Nephron (organoid): ENCODE results near the gene MAP3K3.

Source experiments
- H3K27ac Mint-ChIP-seq, 3 experiments: 2 replicates each; pipeline ENCODE4 v1.8.0; 2020; ENCODE audit warnings: mixed read lengths in 3 of 3, mild to moderate bottlenecking in 2 of 3, moderate library complexity in 1 of 3
- H3K27me3 Mint-ChIP-seq: 2 replicates; pipeline ENCODE4 v1.8.0; 2021; ENCODE audit warnings: low read depth, mild to moderate bottlenecking, moderate library complexity, mixed read lengths
- H3K36me3 Mint-ChIP-seq: 2 replicates; pipeline ENCODE4 v1.8.0; 2020; ENCODE audit warnings: low read depth, mixed read lengths
- H3K4me1 Mint-ChIP-seq: 2 replicates; pipeline ENCODE4 v1.8.0; 2020; ENCODE audit warnings: mixed read lengths
- H3K4me3 Mint-ChIP-seq, 3 experiments: 2 replicates each; pipeline ENCODE4 v1.8.0; 2020; ENCODE audit warnings: mild to moderate bottlenecking in 3 of 3, mixed read lengths in 3 of 3, moderate library complexity in 2 of 3
- H3K9me3 Mint-ChIP-seq: 2 replicates; pipeline ENCODE4 v1.8.0; 2020; ENCODE audit warnings: mixed read lengths
- TF ChIP-seq, protein P1 (sequence below), 3 experiments: fragments of 200-600 bp; sonication (generic); IDR thresholded peaks; one replicate each; pipeline ENCODE4 v1.5.0; 2021; ENCODE audit warnings: antibody characterized with exemption in 3 of 3; ENCODE audit not compliant: unreplicated experiment in 3 of 3

The MAP3K3 gene

DNA sequence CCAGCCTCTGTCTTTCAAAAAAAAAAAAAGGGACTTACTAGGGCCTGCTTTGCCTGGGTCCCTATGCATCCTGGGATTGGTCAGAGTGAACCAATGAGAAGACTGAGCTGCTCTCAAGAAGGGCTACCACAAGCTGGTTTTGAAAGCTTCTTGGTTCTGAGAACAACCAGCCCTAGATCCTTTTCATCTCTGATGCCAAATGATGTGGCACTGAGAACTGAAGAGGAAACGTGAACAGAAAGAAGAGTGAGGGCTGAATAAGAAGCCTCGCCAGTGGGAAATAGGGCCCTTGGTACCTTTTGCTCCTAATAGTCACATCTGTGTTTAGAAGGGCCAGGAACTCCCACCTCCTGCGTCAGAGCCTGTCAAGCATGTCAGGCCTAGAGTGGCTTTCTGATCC is 10.9 kb upstream of the MAP3K3 start:
- Mint-ChIP-seq H3K4me3 (no peak overlapping the region), H3K27me3 (no peaks in the 10 kb centered on the region), H3K9me3 (no peaks in the 10 kb centered on the region), H3K36me3 (peaks cover 24% of the 10 kb centered on the region), H3K27ac (no peak overlapping the region), H3K4me1 (no peaks in the 10 kb centered on the region)
- TF ChIP-seq, protein P1, sequence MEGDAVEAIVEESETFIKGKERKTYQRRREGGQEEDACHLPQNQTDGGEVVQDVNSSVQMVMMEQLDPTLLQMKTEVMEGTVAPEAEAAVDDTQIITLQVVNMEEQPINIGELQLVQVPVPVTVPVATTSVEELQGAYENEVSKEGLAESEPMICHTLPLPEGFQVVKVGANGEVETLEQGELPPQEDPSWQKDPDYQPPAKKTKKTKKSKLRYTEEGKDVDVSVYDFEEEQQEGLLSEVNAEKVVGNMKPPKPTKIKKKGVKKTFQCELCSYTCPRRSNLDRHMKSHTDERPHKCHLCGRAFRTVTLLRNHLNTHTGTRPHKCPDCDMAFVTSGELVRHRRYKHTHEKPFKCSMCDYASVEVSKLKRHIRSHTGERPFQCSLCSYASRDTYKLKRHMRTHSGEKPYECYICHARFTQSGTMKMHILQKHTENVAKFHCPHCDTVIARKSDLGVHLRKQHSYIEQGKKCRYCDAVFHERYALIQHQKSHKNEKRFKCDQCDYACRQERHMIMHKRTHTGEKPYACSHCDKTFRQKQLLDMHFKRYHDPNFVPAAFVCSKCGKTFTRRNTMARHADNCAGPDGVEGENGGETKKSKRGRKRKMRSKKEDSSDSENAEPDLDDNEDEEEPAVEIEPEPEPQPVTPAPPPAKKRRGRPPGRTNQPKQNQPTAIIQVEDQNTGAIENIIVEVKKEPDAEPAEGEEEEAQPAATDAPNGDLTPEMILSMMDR (IDR thresholded peaks at IDR 0.05; ENCODE audit: unreplicated experiment in 3 of 3) = no peak

DNA sequence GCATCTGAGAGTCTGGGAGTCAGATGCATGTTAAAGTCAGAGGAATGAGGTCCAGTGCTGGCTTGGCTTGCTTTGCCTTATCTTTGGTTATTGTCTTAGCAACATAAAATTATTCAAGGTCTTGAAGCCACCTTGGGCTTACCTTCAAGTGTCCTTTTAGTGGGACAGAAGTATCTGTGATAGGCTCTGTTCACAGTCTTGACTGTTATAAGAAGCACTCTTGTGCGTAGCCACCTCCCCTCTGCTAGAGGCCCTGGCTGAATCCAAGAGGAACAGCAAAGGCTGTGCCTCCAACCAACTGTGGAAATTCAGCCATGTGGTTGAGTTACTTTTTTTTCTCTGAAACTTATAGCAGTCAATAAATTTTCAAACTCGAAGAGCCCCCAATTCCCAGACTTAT is 8.6 kb upstream of the MAP3K3 start:
- Mint-ChIP-seq H3K9me3 (no peaks in the 10 kb centered on the region), H3K27me3 (no peaks in the 10 kb centered on the region), H3K27ac (no peak overlapping the region), H3K4me1 (no peaks in the 10 kb centered on the region), H3K4me3 (no peak overlapping the region), H3K36me3 (peaks cover 12% of the 10 kb centered on the region)
- TF ChIP-seq, protein P1 (IDR thresholded peaks at IDR 0.05; ENCODE audit: unreplicated experiment in 3 of 3) = no peak

- Mint-ChIP-seq H3K36me3 (no peaks in the 10 kb centered on the region), H3K4me1 (peaks cover 19% of the 10 kb centered on the region), H3K4me3 (peak overlapping the region; percentile 86 to 91 (median 91)), H3K27ac (peak overlapping the region; percentile 5 to 64 (median 64)), H3K27me3 (no peaks in the 10 kb centered on the region), H3K9me3 (no peaks in the 10 kb centered on the region)
- TF ChIP-seq, protein P1 (IDR thresholded peaks at IDR 0.05; ENCODE audit: unreplicated experiment in 3 of 3) = no peak
Measured at GRCh38 chr17:63621229-63621683, 961 bp upstream of the MAP3K3 start.

DNA sequence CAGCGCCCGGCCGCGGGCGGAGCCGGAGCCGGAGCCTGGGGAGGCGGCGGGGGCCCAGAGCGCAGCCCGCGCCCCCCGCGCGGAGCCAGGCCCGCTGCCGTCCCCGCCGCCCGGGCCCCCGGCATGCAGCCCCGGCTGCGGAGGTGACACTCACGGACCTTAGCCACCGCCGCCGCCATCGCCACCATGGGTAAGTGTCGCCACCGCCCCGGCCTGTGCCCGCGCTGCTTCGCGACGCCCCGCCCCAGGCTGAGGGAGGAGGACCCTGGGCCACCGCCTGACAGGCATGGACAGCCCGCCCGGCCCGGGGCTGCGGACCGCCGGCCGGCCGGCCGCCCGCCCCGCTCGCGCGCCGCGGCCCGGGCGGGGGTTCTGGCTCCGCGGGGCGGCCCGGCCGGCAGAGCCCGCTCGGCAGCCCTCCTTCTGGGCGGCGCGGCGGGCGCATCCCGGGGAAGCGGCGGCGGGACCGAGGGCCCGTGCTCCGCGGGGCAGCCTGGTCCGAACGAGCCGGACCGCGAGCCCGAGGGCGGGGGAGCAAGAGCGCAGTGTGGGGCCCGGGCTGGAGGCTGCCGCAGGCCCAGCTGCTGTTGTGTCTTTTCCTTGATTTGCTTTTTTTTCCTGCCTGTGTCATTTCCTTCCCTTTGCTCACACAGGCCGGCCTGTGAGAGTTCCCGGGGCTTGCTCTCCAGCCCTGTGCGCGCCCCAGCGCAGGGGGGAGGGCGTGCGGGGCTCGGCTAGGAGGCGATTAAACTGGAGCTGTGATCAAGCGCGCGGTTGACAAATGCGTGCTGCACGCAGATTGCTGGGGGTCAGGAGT is 565 bp downstream of the MAP3K3 start:
- Mint-ChIP-seq H3K27ac (peak overlapping the region; percentile 76 to 96 (median 88)), H3K4me1 (peaks cover 25% of the 10 kb centered on the region), H3K4me3 (peak overlapping the region; percentile 97 to 99 (median 99)), H3K36me3 (no peaks in the 10 kb centered on the region), H3K27me3 (no peaks in the 10 kb centered on the region), H3K9me3 (no peaks in the 10 kb centered on the region)
- TF ChIP-seq, protein P1 (IDR thresholded peaks at IDR 0.05; ENCODE audit: unreplicated experiment in 3 of 3) = no peak

DNA sequence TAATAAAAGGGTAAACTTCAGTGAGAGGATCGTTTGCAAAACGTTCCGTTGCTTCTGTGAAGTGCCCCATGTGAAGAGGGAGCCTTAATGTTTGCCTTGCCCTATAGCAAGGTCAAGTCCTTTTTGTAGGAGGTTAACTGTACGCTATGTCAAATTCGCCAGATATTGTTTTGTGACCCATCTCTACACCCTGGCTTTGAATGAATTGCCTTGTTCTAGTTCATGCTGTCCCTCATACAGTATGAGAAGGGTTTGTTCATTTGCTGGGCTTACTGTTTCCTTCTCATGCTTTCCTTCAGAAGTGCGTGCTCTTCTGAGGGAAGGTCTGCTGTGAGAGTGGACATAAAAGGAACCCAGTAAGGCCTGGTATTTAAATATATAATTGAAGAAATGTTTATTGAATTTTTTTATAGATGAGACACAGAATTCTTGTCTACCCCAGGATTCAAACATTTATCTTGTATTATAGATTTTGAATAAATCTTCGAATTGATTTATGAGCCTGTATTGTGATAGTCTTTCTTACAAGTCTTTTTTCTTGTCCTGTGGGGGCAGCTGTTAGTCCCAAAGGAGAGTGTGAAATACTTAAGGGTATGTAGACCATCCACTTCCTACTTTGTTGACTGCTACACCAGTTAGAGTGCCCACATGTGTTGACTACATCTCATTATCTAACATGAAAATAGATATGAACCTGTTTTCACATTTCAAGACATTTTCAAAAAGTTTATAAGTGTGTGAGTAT is 1.7 kb downstream of the MAP3K3 start:
- H3K36me3 Mint-ChIP-seq = no peaks in the 10 kb centered on the region
- H3K4me3 Mint-ChIP-seq = peak overlapping the region; percentile 97 to 99 (median 99)

More for the DNA sequence above, 1.7 kb downstream of the MAP3K3 start:
- TF ChIP-seq, protein P1 (IDR thresholded peaks at IDR 0.05; ENCODE audit: unreplicated experiment in 3 of 3) = no peak
- peaks cover 25% of the 10 kb centered on the region for H3K4me1 Mint-ChIP-seq
- H3K9me3 Mint-ChIP-seq = no peaks in the 10 kb centered on the region
- peak overlapping the region; percentile 76 to 94 (median 88) for H3K27ac Mint-ChIP-seq
- no peaks in the 10 kb centered on the region for H3K27me3 Mint-ChIP-seq
